IMR-90 (cell line): ENCODE data around the gene ZMIZ1. TPM values are rescaled to one million over a fixed set of nuclear protein-coding genes. Genes with fewer than 3 reads are reported as not detected.

Experiments
- ATAC-seq: fragments of 200-7000 bp; cut with Tn5 transposase; 2 replicates; pipeline ENCODE4 v1.9.1; 2020; ENCODE audit warnings: low read depth, mild to moderate bottlenecking, moderate library complexity
- BruUV-seq: library from RNA; stranded (reverse); fragments of 400-500 nt; replicated peaks from 2 replicates; lab custom pipeline; 2021; lab: Mats Ljungman, UMichigan
- CTCF ChIA-PET: fragments of 300-600 bp; formaldehyde crosslinking; extraction: SDS; loops from one replicate; lab custom pipeline; 2021; ENCODE audit warnings: antibody characterized with exemption; lab: Yijun Ruan, JAX
- POLR2A ChIA-PET: fragments of 300-600 bp; sonication (Branson Sonifier 250); formaldehyde crosslinking; loops from one replicate; lab custom pipeline; 2022; ENCODE audit warnings: antibody characterized with exemption; ENCODE audit not compliant: unreplicated experiment; lab: Charles Lee
- DNase-seq: peaks from one replicate; pipeline ENCODE4 v3.0.0; 2013
- H2AFZ ChIP-seq: replicated peaks from 2 replicates; pipeline ENCODE3; 2013; ENCODE audit warnings: low read length, mild to moderate bottlenecking; ENCODE audit not compliant: poor library complexity
- H2AK5ac ChIP-seq: 2 replicates; pipeline ENCODE4 v1.6.1; 2013; ENCODE audit warnings: low read depth, low read length, inconsistent platforms
- H2AK9ac ChIP-seq: replicated peaks from 2 replicates; pipeline ENCODE3; 2013; ENCODE audit warnings: mild to moderate bottlenecking, low read depth, low read length, moderate library complexity; ENCODE audit not compliant: poor library complexity
- H2BK120ac ChIP-seq: 2 replicates; pipeline ENCODE4 v1.6.1; 2013; ENCODE audit warnings: low read depth, low read length, inconsistent platforms
- H2BK15ac ChIP-seq: 3 replicates; pipeline ENCODE4 v1.6.1; 2013; ENCODE audit warnings: low read depth, low read length, inconsistent platforms
- H2BK20ac ChIP-seq: 2 replicates; pipeline ENCODE4 v1.6.1; 2013; ENCODE audit warnings: low read depth, mild to moderate bottlenecking, inconsistent platforms, low read length, moderate library complexity
- H2BK5ac ChIP-seq: 2 replicates; pipeline ENCODE4 v1.6.1; 2013; ENCODE audit warnings: mild to moderate bottlenecking, low read depth, low read length, inconsistent platforms; ENCODE audit not compliant: poor library complexity, severe bottlenecking
- H3K14ac ChIP-seq: replicated peaks from 2 replicates; pipeline ENCODE4 v1.6.1; 2013; ENCODE audit warnings: low read depth, low read length, inconsistent platforms
- H3K18ac ChIP-seq: 2 replicates; pipeline ENCODE4 v1.6.1; 2013; ENCODE audit warnings: low read depth, low read length, control low read depth
- H3K23ac ChIP-seq: 2 replicates; pipeline ENCODE4 v1.6.1; 2013; ENCODE audit warnings: low read depth, low read length, inconsistent platforms
- H3K27ac ChIP-seq: 2 replicates; pipeline ENCODE4 v1.5.1; 2013; ENCODE audit warnings: mild to moderate bottlenecking, control low read depth, low read length; ENCODE audit not compliant: insufficient read depth
- H3K27me3 ChIP-seq: 2 replicates; pipeline ENCODE4 v1.6.1; 2013; ENCODE audit warnings: low read length; ENCODE audit not compliant: control insufficient read depth, insufficient read depth
- H3K36me3 ChIP-seq: 2 replicates; pipeline ENCODE4 v1.6.1; 2013; ENCODE audit warnings: low read length, mixed read lengths; ENCODE audit not compliant: control insufficient read depth, insufficient read depth
- H3K4ac ChIP-seq: 2 replicates; pipeline ENCODE4 v1.6.1; 2013; ENCODE audit warnings: low read depth, low read length, inconsistent platforms
- H3K4me1 ChIP-seq: 2 replicates; pipeline ENCODE4 v1.6.1; 2013; ENCODE audit warnings: low read length, mixed read lengths; ENCODE audit not compliant: control insufficient read depth, insufficient read depth
- H3K4me2 ChIP-seq: 2 replicates; pipeline ENCODE4 v1.6.1; 2013; ENCODE audit warnings: low read depth, mild to moderate bottlenecking, control low read depth, low read length, moderate library complexity
- H3K4me3 ChIP-seq: 2 replicates; pipeline ENCODE4 v1.5.1; 2013; ENCODE audit warnings: low read depth, mild to moderate bottlenecking, control low read depth, low read length, moderate library complexity; ENCODE audit not compliant: insufficient read depth
- H3K56ac ChIP-seq: 2 replicates; pipeline ENCODE4 v1.6.1; 2013; ENCODE audit warnings: low read length, inconsistent platforms; ENCODE audit not compliant: insufficient read depth; ENCODE audit errors: extremely low read depth
- H3K79me1 ChIP-seq, 2 experiments: 2 replicates each; pipeline ENCODE4 v1.6.1; 2013; ENCODE audit warnings: low read length in 2 of 2, inconsistent platforms in 1 of 2, low read depth in 1 of 2
- H3K9ac ChIP-seq: 2 replicates; pipeline ENCODE4 v1.6.1; 2013; ENCODE audit warnings: low read depth, low read length, control low read depth
- H3K9me1 ChIP-seq: 2 replicates; pipeline ENCODE4 v1.6.1; 2013; ENCODE audit warnings: low read length, inconsistent platforms; ENCODE audit not compliant: insufficient read depth
- H3K9me3 ChIP-seq: 2 replicates; pipeline ENCODE4 v1.6.1; 2013; ENCODE audit warnings: low read length; ENCODE audit not compliant: control insufficient read depth, insufficient read depth
- H4K20me1 ChIP-seq: 2 replicates; pipeline ENCODE4 v1.6.1; 2013; ENCODE audit warnings: low read length, inconsistent platforms; ENCODE audit not compliant: insufficient read depth
- H4K5ac ChIP-seq: 2 replicates; pipeline ENCODE4 v1.6.1; 2013; ENCODE audit warnings: mild to moderate bottlenecking, low read depth, low read length, control low read depth
- H4K8ac ChIP-seq, 2 experiments: 2 replicates each; pipeline ENCODE4 v1.6.1; 2013; ENCODE audit warnings: low read depth in 2 of 2, low read length in 2 of 2, control low read depth in 1 of 2, inconsistent platforms in 1 of 2
- H4K91ac ChIP-seq: 2 replicates; pipeline ENCODE4 v1.6.1; 2013; ENCODE audit warnings: low read depth, low read length, inconsistent platforms; ENCODE audit not compliant: insufficient read depth
- BHLHE40 ChIP-seq: fragments of 150-350 bp; IDR thresholded peaks from 2 replicates; pipeline ENCODE4 v1.6.1; 2016; ENCODE audit warnings: mild to moderate bottlenecking, low read depth, low read length
- CEBPB ChIP-seq: IDR thresholded peaks from 2 replicates; pipeline ENCODE4 v1.6.1; 2012; ENCODE audit warnings: low read depth, low read length, improper control_type of control experiment
- CHD1 ChIP-seq: IDR thresholded peaks from 2 replicates; pipeline ENCODE4 v1.6.1; 2012; ENCODE audit warnings: low read depth, low read length, improper control_type of control experiment
- FOS ChIP-seq: fragments of 150-350 bp; IDR thresholded peaks from 2 replicates; pipeline ENCODE4 v1.6.1; 2016; ENCODE audit warnings: low read depth, low read length
- MAFK ChIP-seq: IDR thresholded peaks from 2 replicates; pipeline ENCODE4 v1.6.1; 2012; ENCODE audit warnings: low read depth, low read length, improper control_type of control experiment
- MAZ ChIP-seq: IDR thresholded peaks from 2 replicates; pipeline ENCODE4 v1.6.1; 2012; ENCODE audit warnings: low read depth, mild to moderate bottlenecking, low read length, improper control_type of control experiment, moderate library complexity, borderline replicate concordance
- MXI1 ChIP-seq: IDR thresholded peaks from 2 replicates; pipeline ENCODE4 v1.6.1; 2012; ENCODE audit warnings: low read depth, mild to moderate bottlenecking, low read length, moderate library complexity, borderline replicate concordance
- NFE2L2 ChIP-seq: fragments of 150-350 bp; IDR thresholded peaks from 2 replicates; pipeline ENCODE4 v1.6.1; 2016; ENCODE audit warnings: low read depth, mild to moderate bottlenecking, low read length
- POLR2A ChIP-seq: IDR thresholded peaks from 2 replicates; pipeline ENCODE4 v1.6.1; 2012; ENCODE audit warnings: mild to moderate bottlenecking, low read depth, low read length
- RAD21 ChIP-seq: IDR thresholded peaks from 2 replicates; pipeline ENCODE4 v1.6.1; 2012; ENCODE audit warnings: low read length, improper control_type of control experiment
- RCOR1 ChIP-seq: IDR thresholded peaks from 2 replicates; pipeline ENCODE4 v1.6.1; 2012; ENCODE audit warnings: mild to moderate bottlenecking, low read length, improper control_type of control experiment; ENCODE audit not compliant: insufficient replicate concordance
- RFX5 ChIP-seq: IDR thresholded peaks from 2 replicates; pipeline ENCODE4 v1.8.0; 2012; ENCODE audit warnings: low read depth, mild to moderate bottlenecking, low read length, moderate library complexity
- SMC3 ChIP-seq: fragments of 150-350 bp; IDR thresholded peaks from 2 replicates; pipeline ENCODE4 v1.6.1; 2016; ENCODE audit warnings: low read depth, mild to moderate bottlenecking, antibody characterized with exemption, low read length, moderate library complexity
- WGBS, 2 experiments: methylation state at CpG; one replicate each; pipeline versions ENCODE4 v1.1.5 to v1.1.7; 2013; ENCODE audit warnings: missing lambda C conversion rate in 2 of 2; ENCODE audit not compliant: insufficient read length in 1 of 2; ENCODE audit errors: extremely low coverage in 2 of 2; 5-methylcytosine and 5-hydroxymethylcytosine counted together
- dilution Hi-C: fragments of 300-500 bp; cut with HindIII; formaldehyde crosslinking; loops from one replicate; pipeline ENCODE4 v1.14.3; 2018; ENCODE audit warnings: low sequenced_read_pairs; ENCODE audit not compliant: unreplicated experiment
- in situ Hi-C: fragments of 300-500 bp; cut with MboI; formaldehyde crosslinking; loops from 3 replicates; pipeline ENCODE4 v1.14.3; 2019; ENCODE audit warnings: low sequenced_read_pairs, inconsistent platforms, mixed read lengths
- intact Hi-C: fragments of 100-400 bp; cut with micrococcal nuclease; formaldehyde crosslinking; loops from 2 replicates; pipeline ENCODE4 v1.10.0; 2022
- polyA plus RNA-seq, 3 experiments: library from polyadenylated mRNA; depleted of rRNA; stranded (reverse); fragments of >200 nt; gene quantifications; 2 replicates each; pipeline ENCODE4 v1.2.3, GENCODE V29; 2012; ENCODE audit warnings: low replicate concordance in 1 of 3
- total RNA-seq: library from RNA; depleted of rRNA; stranded (reverse); fragments of >200 nt; gene quantifications from 2 replicates; pipeline ENCODE4 v1.2.3, GENCODE V29; 2012
- TF ChIP-seq, protein P1 (sequence below): fragments of 150-350 bp; IDR thresholded peaks from 2 replicates; pipeline ENCODE4 v1.6.1; 2017; ENCODE audit warnings: mild to moderate bottlenecking, antibody characterized with exemption, low read length, low read depth
- TF ChIP-seq, protein P2 (sequence below): fragments of 150-350 bp; IDR thresholded peaks from 2 replicates; pipeline ENCODE4 v1.6.1; 2016; ENCODE audit warnings: low read depth, mild to moderate bottlenecking, low read length, moderate library complexity, borderline replicate concordance
- TF ChIP-seq, protein P3 (sequence below): conservative IDR thresholded peaks from 2 replicates; pipeline ENCODE4 v1.5.1; 2012; ENCODE audit warnings: mild to moderate bottlenecking, low read depth, low read length, improper control_type of control experiment

Gene ZMIZ1
- total and polyA plus RNA-seq, 2 of the 4 experiments (the other 2 are of a cell fraction): 6.6 to 48.7 TPM

GRCh38 chr10:79166741-79167140 lies 98.0 kb downstream of the ZMIZ1 start:
- H3K9ac ChIP-seq: no peak overlapping the region
- no peak overlapping the region for H2AK5ac ChIP-seq
- no peak overlapping the region for H4K8ac ChIP-seq
- dilution Hi-C loops (no loop called here), in situ Hi-C loops (no loop called here), intact Hi-C loops (no loop called here)
- H3K27ac ChIP-seq: no peak overlapping the region
- no peak overlapping the region for H3K23ac ChIP-seq
- H3K79me1 ChIP-seq: peaks cover 59 to 99% of the 10 kb centered on the region in 2 experiments
- 95% methylated on average over 7 of the region's 10 CpGs; no CpG with 5 or more reads in 1 of the 2 experiments for WGBS, 2 experiments
- H3K4me3 ChIP-seq: no peak overlapping the region
- H3K27me3 ChIP-seq: no peaks in the 10 kb centered on the region
- no peak overlapping the region for H4K91ac ChIP-seq
- H2BK5ac ChIP-seq: no peak overlapping the region
- peaks cover 74% of the 10 kb centered on the region for H3K36me3 ChIP-seq
- no peak overlapping the region for H2BK20ac ChIP-seq
- no peak overlapping the region for H3K4ac ChIP-seq
- H2BK15ac ChIP-seq: no peak overlapping the region
- H4K5ac ChIP-seq: no peak overlapping the region
- no peak overlapping the region for H3K56ac ChIP-seq
- H3K18ac ChIP-seq: no peak overlapping the region
- POLR2A ChIA-PET: no interaction called here
- no peak overlapping the region for H2BK120ac ChIP-seq
- H2AK9ac ChIP-seq: no peak overlapping the region
- DNase-seq: no peak
- no TSS peak for BruUV-seq
- no peaks in the 10 kb centered on the region for H3K9me3 ChIP-seq
- TF ChIP-seq, protein P1, sequence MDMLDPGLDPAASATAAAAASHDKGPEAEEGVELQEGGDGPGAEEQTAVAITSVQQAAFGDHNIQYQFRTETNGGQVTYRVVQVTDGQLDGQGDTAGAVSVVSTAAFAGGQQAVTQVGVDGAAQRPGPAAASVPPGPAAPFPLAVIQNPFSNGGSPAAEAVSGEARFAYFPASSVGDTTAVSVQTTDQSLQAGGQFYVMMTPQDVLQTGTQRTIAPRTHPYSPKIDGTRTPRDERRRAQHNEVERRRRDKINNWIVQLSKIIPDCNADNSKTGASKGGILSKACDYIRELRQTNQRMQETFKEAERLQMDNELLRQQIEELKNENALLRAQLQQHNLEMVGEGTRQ: no peak
- no peak for TF ChIP-seq MAZ
- TF ChIP-seq FOS: no peak
- no peak for TF ChIP-seq RCOR1
- TF ChIP-seq RFX5: no peak
- TF ChIP-seq, protein P2, sequence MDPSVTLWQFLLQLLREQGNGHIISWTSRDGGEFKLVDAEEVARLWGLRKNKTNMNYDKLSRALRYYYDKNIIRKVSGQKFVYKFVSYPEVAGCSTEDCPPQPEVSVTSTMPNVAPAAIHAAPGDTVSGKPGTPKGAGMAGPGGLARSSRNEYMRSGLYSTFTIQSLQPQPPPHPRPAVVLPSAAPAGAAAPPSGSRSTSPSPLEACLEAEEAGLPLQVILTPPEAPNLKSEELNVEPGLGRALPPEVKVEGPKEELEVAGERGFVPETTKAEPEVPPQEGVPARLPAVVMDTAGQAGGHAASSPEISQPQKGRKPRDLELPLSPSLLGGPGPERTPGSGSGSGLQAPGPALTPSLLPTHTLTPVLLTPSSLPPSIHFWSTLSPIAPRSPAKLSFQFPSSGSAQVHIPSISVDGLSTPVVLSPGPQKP: no peak
- TF ChIP-seq POLR2A: no peak
- no peak for TF ChIP-seq CEBPB
- no peak for TF ChIP-seq BHLHE40
- no peak for TF ChIP-seq CHD1
- TF ChIP-seq SMC3: no peak
- TF ChIP-seq MXI1: no peak
- no peak for TF ChIP-seq MAFK
- no peak for TF ChIP-seq RAD21
- no peak for TF ChIP-seq NFE2L2
- TF ChIP-seq, protein P3, sequence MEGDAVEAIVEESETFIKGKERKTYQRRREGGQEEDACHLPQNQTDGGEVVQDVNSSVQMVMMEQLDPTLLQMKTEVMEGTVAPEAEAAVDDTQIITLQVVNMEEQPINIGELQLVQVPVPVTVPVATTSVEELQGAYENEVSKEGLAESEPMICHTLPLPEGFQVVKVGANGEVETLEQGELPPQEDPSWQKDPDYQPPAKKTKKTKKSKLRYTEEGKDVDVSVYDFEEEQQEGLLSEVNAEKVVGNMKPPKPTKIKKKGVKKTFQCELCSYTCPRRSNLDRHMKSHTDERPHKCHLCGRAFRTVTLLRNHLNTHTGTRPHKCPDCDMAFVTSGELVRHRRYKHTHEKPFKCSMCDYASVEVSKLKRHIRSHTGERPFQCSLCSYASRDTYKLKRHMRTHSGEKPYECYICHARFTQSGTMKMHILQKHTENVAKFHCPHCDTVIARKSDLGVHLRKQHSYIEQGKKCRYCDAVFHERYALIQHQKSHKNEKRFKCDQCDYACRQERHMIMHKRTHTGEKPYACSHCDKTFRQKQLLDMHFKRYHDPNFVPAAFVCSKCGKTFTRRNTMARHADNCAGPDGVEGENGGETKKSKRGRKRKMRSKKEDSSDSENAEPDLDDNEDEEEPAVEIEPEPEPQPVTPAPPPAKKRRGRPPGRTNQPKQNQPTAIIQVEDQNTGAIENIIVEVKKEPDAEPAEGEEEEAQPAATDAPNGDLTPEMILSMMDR: no peak
- no peak overlapping the region for H3K4me2 ChIP-seq
- peaks cover 30% of the 10 kb centered on the region for H3K9me1 ChIP-seq
- peaks cover 35% of the 10 kb centered on the region for H3K4me1 ChIP-seq
- H4K20me1 ChIP-seq: peaks cover 36% of the 10 kb centered on the region
- no peak overlapping the region for H3K14ac ChIP-seq
- no peak overlapping the region for H2AFZ ChIP-seq
- no peak for ATAC-seq
- CTCF ChIA-PET: no interaction called here
